B cell (primary cell): Measurements from ENCODE around the gene RCC2.

ENCODE experiments used
- CTCF ChIP-seq: fragments of 200-600 bp; IDR thresholded peaks from one replicate; pipeline ENCODE4 v1.8.0; 2022; ENCODE audit warnings: antibody characterized with exemption, mild to moderate bottlenecking
- EZH2 ChIP-seq: IDR thresholded peaks from 2 replicates; pipeline ENCODE4 v1.6.1; 2012; ENCODE audit warnings: borderline replicate concordance, low read depth, mild to moderate bottlenecking, moderate library complexity, low read length; ENCODE audit not compliant: insufficient read depth, poor library complexity, severe bottlenecking

- no peak for TF ChIP-seq CTCF
- TF ChIP-seq EZH2, result no peak
Observed at GRCh38 chr1:17432412-17432811, 7.1 kb downstream of the RCC2 start.
